Osteocyte (in vitro differentiated cells): ENCODE data around the gene GSDME. TPM values are rescaled to one million over a fixed set of nuclear protein-coding genes. Genes with fewer than 3 reads are reported as not detected.
"Not testable (repeated sequence)": the region's sequence is repeated elsewhere in the genome, so short reads cannot be mapped to it uniquely, and the experiment has no call there.

Experiments used
- DNase-seq: peaks from one replicate; pipeline ENCODE4 v3.0.0; 2021; ENCODE audit warnings: mixed read lengths; ENCODE audit not compliant: unreplicated experiment; ENCODE audit errors: extremely low spot score
- H3K27ac Mint-ChIP-seq: one replicate; pipeline ENCODE4 v1.8.0; 2021; ENCODE audit warnings: mild to moderate bottlenecking, mixed read lengths; ENCODE audit not compliant: unreplicated experiment
- H3K27me3 Mint-ChIP-seq: one replicate; pipeline ENCODE4 v1.8.0; 2021; ENCODE audit warnings: mixed read lengths; ENCODE audit not compliant: unreplicated experiment
- H3K36me3 Mint-ChIP-seq: one replicate; pipeline ENCODE4 v1.8.0; 2021; ENCODE audit warnings: mixed read lengths; ENCODE audit not compliant: unreplicated experiment
- H3K4me1 Mint-ChIP-seq: one replicate; pipeline ENCODE4 v1.8.0; 2021; ENCODE audit warnings: mixed read lengths; ENCODE audit not compliant: unreplicated experiment
- H3K4me3 Mint-ChIP-seq: one replicate; pipeline ENCODE4 v1.8.0; 2021; ENCODE audit warnings: mild to moderate bottlenecking, moderate library complexity, mixed read lengths; ENCODE audit not compliant: unreplicated experiment
- H3K9me3 Mint-ChIP-seq: one replicate; pipeline ENCODE4 v1.8.0; 2021; ENCODE audit warnings: mixed read lengths; ENCODE audit not compliant: unreplicated experiment
- total RNA-seq: library from RNA; stranded (reverse); gene quantifications from 2 replicates; pipeline ENCODE4 v1.2.1, GENCODE V29; 2021
- TF ChIP-seq, protein P1 (sequence below): fragments of 200-600 bp; sonication (generic); IDR thresholded peaks from 2 replicates; pipeline ENCODE4 v1.5.0; 2021; ENCODE audit warnings: antibody characterized with exemption, mild to moderate bottlenecking, moderate library complexity

Gene GSDME
- total RNA-seq, 1 donor from 2014 or later, result 10.2 TPM

DNA sequence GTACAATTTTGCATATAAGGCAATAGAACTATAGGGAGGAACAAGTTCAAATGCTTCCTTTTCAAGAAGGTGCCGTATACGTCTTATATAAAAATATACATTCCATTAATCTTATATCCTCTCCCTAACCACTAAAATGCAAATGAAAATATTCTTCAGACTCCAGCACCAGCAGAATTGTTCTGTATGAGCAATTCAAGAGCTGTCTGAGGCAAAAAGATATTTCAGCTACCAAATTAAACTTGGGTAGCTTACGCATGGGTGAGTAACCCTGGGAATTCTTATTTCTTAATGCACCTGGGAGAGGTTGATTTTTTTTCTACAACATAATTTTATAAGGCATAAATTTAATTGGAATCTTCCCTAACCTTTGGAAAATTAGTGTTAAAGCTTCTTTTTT lies 42.2 kb upstream of the GSDME start:
- TF ChIP-seq, protein P1, sequence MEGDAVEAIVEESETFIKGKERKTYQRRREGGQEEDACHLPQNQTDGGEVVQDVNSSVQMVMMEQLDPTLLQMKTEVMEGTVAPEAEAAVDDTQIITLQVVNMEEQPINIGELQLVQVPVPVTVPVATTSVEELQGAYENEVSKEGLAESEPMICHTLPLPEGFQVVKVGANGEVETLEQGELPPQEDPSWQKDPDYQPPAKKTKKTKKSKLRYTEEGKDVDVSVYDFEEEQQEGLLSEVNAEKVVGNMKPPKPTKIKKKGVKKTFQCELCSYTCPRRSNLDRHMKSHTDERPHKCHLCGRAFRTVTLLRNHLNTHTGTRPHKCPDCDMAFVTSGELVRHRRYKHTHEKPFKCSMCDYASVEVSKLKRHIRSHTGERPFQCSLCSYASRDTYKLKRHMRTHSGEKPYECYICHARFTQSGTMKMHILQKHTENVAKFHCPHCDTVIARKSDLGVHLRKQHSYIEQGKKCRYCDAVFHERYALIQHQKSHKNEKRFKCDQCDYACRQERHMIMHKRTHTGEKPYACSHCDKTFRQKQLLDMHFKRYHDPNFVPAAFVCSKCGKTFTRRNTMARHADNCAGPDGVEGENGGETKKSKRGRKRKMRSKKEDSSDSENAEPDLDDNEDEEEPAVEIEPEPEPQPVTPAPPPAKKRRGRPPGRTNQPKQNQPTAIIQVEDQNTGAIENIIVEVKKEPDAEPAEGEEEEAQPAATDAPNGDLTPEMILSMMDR, result no peak
- H3K4me1 Mint-ChIP-seq, result no peaks in the 10 kb centered on the region
- no peaks in the 10 kb centered on the region for H3K9me3 Mint-ChIP-seq
- H3K27ac Mint-ChIP-seq, result no peak overlapping the region
- no peaks in the 10 kb centered on the region for H3K27me3 Mint-ChIP-seq
- no peaks in the 10 kb centered on the region for H3K36me3 Mint-ChIP-seq
- DNase-seq, result no peak
- no peak overlapping the region for H3K4me3 Mint-ChIP-seq

- peaks cover 5% of the 10 kb centered on the region for H3K27me3 Mint-ChIP-seq
- no peak overlapping the region for H3K27ac Mint-ChIP-seq
- DNase-seq, result no peak
- no peaks in the 10 kb centered on the region for H3K9me3 Mint-ChIP-seq
- no peaks in the 10 kb centered on the region for H3K36me3 Mint-ChIP-seq
- TF ChIP-seq, protein P1, result no peak
- no peak overlapping the region for H3K4me3 Mint-ChIP-seq
- H3K4me1 Mint-ChIP-seq, result no peaks in the 10 kb centered on the region
These were observed 41.0 kb upstream of the GSDME start for GRCh38 chr7:24798261-24798660.

GRCh38 chr7:24797270-24797669 lies 40.0 kb upstream of the GSDME start:
- Mint-ChIP-seq H3K9me3 (no peaks in the 10 kb centered on the region), H3K36me3 (no peaks in the 10 kb centered on the region), H3K4me3 (no peak overlapping the region), H3K4me1 (no peaks in the 10 kb centered on the region), H3K27me3 (peaks cover 5% of the 10 kb centered on the region), H3K27ac (no peak overlapping the region)
- TF ChIP-seq, protein P1, result no peak
- no peak for DNase-seq

GRCh38 chr7:24795407-24795767 lies 38.1 kb upstream of the GSDME start:
- TF ChIP-seq, protein P1, result no peak
- H3K36me3 Mint-ChIP-seq, result no peaks in the 10 kb centered on the region
- no peaks in the 10 kb centered on the region for H3K9me3 Mint-ChIP-seq
- no peak for DNase-seq
- H3K4me1 Mint-ChIP-seq, result no peaks in the 10 kb centered on the region
- H3K4me3 Mint-ChIP-seq, result no peak overlapping the region
- peaks cover 5% of the 10 kb centered on the region for H3K27me3 Mint-ChIP-seq
- H3K27ac Mint-ChIP-seq, result no peak overlapping the region

DNA sequence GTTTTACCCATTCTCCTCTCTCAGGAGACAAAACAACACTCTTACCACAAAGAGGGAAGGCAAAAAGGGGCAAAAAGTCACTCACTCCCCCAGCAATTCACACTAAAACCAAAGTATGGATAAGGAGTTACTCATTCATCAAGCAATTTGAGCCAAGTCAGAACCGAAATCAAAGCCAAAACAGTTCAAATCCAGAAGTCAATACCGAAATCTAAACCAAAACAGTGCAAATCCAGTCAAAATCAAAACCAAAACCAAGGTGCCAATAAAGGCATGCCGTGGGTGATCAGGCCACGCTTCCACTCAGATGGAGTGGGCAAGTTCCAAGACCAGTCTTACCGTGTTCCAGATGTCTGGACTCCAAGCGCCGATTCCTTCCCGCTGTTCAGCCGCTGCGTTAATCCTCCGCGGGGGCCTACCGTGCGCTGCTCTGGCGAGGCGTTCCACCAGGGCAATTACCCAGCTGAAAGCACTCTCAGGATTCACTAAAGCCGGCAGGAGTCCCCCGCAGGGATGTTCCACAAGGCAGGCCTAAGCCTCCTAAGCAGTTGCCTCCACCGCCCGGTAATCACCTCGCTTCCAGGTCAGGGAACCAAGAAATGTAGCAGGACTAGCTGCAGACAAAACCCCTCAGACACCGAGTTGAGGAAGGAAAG lies 37.6 kb upstream of the GSDME start:
- H3K4me3 Mint-ChIP-seq, DNase-seq, H3K9me3 Mint-ChIP-seq, H3K36me3 Mint-ChIP-seq, H3K27me3 Mint-ChIP-seq, H3K27ac Mint-ChIP-seq, H3K4me1 Mint-ChIP-seq: not testable (repeated sequence)
